Measurements from ENCODE around the gene NDC1. TPM values are rescaled to one million over a fixed set of nuclear protein-coding genes. Genes with fewer than 3 reads are reported as not detected.

NDC1 gene
- total and polyA plus RNA-seq, 7 experiments from 2014 or later = 6.9 to 20.2 (median 10.8) TPM

- no peaks in the 10 kb centered on the region for H3K4me1 Mint-ChIP-seq
- no peaks in the 10 kb centered on the region for H3K9me3 Mint-ChIP-seq
- no peaks in the 10 kb centered on the region for H3K9me3 ChIP-seq (ENCODE audit: control insufficient read depth in 2 of 3, low read length in 3 of 3)
- no peak overlapping the region for H3K27ac ChIP-seq (ENCODE audit: low read depth, low read length)
- peaks cover 0 to 4% (median 0%) of the 10 kb centered on the region in 5 donors for H3K36me3 Mint-ChIP-seq
- ChIA-PET POLR2A (no interaction called here), CTCF (interaction anchor here (0.6 kb wide), 1 partner anchor 239 kb away, joined by 4 read pairs; no protein-coding TSS in a partner anchor)
- ATAC-seq (no peak), DNase-seq (peak in 2 of 9 donors; percentile 2 to 7)
- no peaks in the 10 kb centered on the region for H3K27me3 ChIP-seq (ENCODE audit: control insufficient read depth in 2 of 2, insufficient read depth in 2 of 2, low read length in 2 of 2)
- no peak overlapping the region for H3K27ac Mint-ChIP-seq
- no peak overlapping the region for H3K4me3 Mint-ChIP-seq
- no peaks in the 10 kb centered on the region for H3K4me1 ChIP-seq (ENCODE audit: control insufficient read depth in 2 of 2, insufficient read depth in 2 of 2, low read length in 2 of 2)
- no peak overlapping the region for H3K4me3 ChIP-seq (ENCODE audit: low read length)
- H3K36me3 ChIP-seq (ENCODE audit: control insufficient read depth in 2 of 3, insufficient read depth in 3 of 3, low read length in 3 of 3) = no peaks in the 10 kb centered on the region
- intact Hi-C loops (cut with micrococcal nuclease) = loop anchor here (1.0 kb wide), 3 partner anchors 269 to 476 kb away; no protein-coding TSS in a partner anchor
- peaks cover 0 to 1% (median 0%) of the 10 kb centered on the region in 5 donors for H3K27me3 Mint-ChIP-seq
Measured at GRCh38 chr1:53754484-53755312, 83.4 kb downstream of the NDC1 start.

- H3K27ac ChIP-seq (ENCODE audit: low read depth, low read length) = no peak overlapping the region
- no peak overlapping the region for H3K4me3 ChIP-seq (ENCODE audit: low read length)
- POLR2A ChIA-PET = no interaction called here
- Mint-ChIP-seq H3K4me1 (no peaks in the 10 kb centered on the region), H3K9me3 (no peaks in the 10 kb centered on the region), H3K27ac (no peak overlapping the region), H3K36me3 (no peaks in the 10 kb centered on the region), H3K27me3 (peaks cover 0 to 13% (median 0%) of the 10 kb centered on the region in 5 donors), H3K4me3 (no peak overlapping the region)
- intact Hi-C loops (cut with micrococcal nuclease) = no loop called here
- DNase-seq (no peak), ATAC-seq (no peak)
- H3K36me3 ChIP-seq (ENCODE audit: control insufficient read depth in 2 of 3, insufficient read depth in 3 of 3, low read length in 3 of 3) = no peaks in the 10 kb centered on the region
- CTCF ChIA-PET = no interaction called here
- H3K27me3 ChIP-seq (ENCODE audit: control insufficient read depth in 2 of 2, insufficient read depth in 2 of 2, low read length in 2 of 2) = no peaks in the 10 kb centered on the region
- H3K4me1 ChIP-seq (ENCODE audit: control insufficient read depth in 2 of 2, insufficient read depth in 2 of 2, low read length in 2 of 2) = no peaks in the 10 kb centered on the region
- H3K9me3 ChIP-seq (ENCODE audit: control insufficient read depth in 2 of 3, low read length in 3 of 3) = no peaks in the 10 kb centered on the region
Measured at GRCh38 chr1:53752281-53752680, 85.8 kb downstream of the NDC1 start.

GRCh38 chr1:53747841-53748240, 90.3 kb downstream of the NDC1 start:
- ATAC-seq = no peak
- no peaks in the 10 kb centered on the region for H3K4me1 Mint-ChIP-seq
- CTCF ChIA-PET = no interaction called here

DNA sequence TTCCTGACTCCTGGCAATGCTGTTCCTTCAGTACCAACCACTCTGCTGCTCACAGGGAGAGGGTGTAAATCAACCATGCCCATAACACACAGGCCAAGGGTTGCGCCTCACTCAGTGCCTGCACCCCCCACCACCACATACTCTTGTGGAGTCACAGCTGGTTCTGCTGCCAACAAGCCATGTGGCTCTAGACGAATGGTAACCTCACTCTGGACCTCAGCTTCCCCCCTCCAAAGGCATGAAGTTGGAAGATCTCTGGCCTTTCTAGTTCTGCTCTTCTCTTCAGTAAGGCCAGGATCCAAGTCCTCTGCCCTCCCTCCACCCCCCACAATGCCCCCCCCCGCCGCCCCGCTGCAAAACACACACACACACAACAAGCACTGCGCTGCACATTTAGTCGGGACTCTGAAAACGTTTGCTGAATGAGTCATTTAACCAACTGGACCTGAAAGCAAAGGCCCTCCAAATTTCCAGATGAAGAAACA, 97.4 kb downstream of the NDC1 start:
- POLR2A ChIA-PET = no interaction called here
- Histone ChIP-seq H3K4me1 (ENCODE audit: control insufficient read depth in 2 of 2, insufficient read depth in 2 of 2, low read length in 2 of 2) (no peaks in the 10 kb centered on the region), H3K27ac (ENCODE audit: low read depth, low read length) (no peak overlapping the region), H3K4me3 (ENCODE audit: low read length) (no peak overlapping the region), H3K27me3 (ENCODE audit: control insufficient read depth in 2 of 2, insufficient read depth in 2 of 2, low read length in 2 of 2) (peaks cover 0 to 10% of the 10 kb centered on the region in 2 donors), H3K9me3 (ENCODE audit: control insufficient read depth in 2 of 3, low read length in 3 of 3) (no peaks in the 10 kb centered on the region), H3K36me3 (ENCODE audit: control insufficient read depth in 2 of 3, insufficient read depth in 3 of 3, low read length in 3 of 3) (no peaks in the 10 kb centered on the region)
- intact Hi-C loops (cut with micrococcal nuclease) = no loop called here
- Mint-ChIP-seq H3K4me3 (peak overlapping the region in 5 of 10 donors; percentile 17 to 77 (median 49)), H3K27ac (no peak overlapping the region), H3K4me1 (peaks cover 0 to 7% (median 3%) of the 10 kb centered on the region in 7 donors), H3K27me3 (peaks cover 43 to 70% (median 43%) of the 10 kb centered on the region in 5 donors), H3K36me3 (peaks cover 0 to 17% (median 5%) of the 10 kb centered on the region in 5 donors), H3K9me3 (peaks cover 0 to 20% (median 10%) of the 10 kb centered on the region in 11 donors)
- CTCF ChIA-PET = no interaction called here
- no peak for DNase-seq
- no peak for ATAC-seq

More at GRCh38 chr1:53747841-53748240, 90.3 kb downstream of the NDC1 start:
- DNase-seq = no peak
- no peak overlapping the region for H3K27ac Mint-ChIP-seq
- Histone ChIP-seq H3K4me1 (ENCODE audit: control insufficient read depth in 2 of 2, insufficient read depth in 2 of 2, low read length in 2 of 2) (no peaks in the 10 kb centered on the region), H3K36me3 (ENCODE audit: control insufficient read depth in 2 of 3, insufficient read depth in 3 of 3, low read length in 3 of 3) (no peaks in the 10 kb centered on the region), H3K9me3 (ENCODE audit: control insufficient read depth in 2 of 3, low read length in 3 of 3) (no peaks in the 10 kb centered on the region), H3K4me3 (ENCODE audit: low read length) (no peak overlapping the region), H3K27ac (ENCODE audit: low read depth, low read length) (no peak overlapping the region), H3K27me3 (ENCODE audit: control insufficient read depth in 2 of 2, insufficient read depth in 2 of 2, low read length in 2 of 2) (no peaks in the 10 kb centered on the region)
- no peak overlapping the region for H3K4me3 Mint-ChIP-seq
- intact Hi-C loops (cut with micrococcal nuclease) = no loop called here
- peaks cover 0 to 8% (median 0%) of the 10 kb centered on the region in 5 donors for H3K36me3 Mint-ChIP-seq
- POLR2A ChIA-PET = no interaction called here
- peaks cover 0 to 15% (median 4%) of the 10 kb centered on the region in 11 donors for H3K9me3 Mint-ChIP-seq
- peaks cover 7 to 42% (median 12%) of the 10 kb centered on the region in 5 donors for H3K27me3 Mint-ChIP-seq

DNA sequence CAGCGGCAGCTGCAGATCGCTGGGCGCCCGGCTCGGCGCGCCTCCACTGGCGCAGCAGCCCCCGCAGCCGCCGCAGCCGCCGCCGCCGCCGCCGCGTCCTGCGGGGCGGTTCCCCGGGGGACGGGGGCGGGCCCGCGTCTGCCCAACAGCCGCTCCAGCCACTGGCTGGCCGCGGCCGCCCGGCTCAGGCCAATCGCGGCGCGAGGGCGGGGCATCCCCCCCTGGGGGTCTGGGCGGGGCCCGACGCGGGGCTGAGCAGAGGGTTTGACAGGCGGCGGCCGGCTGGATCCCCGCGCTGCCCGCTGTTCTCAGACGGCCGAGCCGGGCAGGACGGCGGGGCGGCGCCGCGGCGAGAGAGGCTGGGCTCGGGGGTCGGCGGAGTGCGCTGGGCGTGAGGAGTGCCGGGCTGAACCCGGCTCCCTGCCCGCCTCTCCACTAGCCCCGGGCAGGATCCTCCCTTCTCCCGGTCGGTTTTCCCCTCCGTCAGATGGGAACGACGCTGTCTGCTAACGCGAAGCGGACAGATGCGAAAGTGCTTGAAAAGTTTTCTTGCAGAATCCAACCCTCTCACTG, 98.9 kb downstream of the NDC1 start, which contains the start of gene GLIS1:
Gene GLIS1, minus strand, starts transcription at position 56 of the 573 bp plus-strand sequence. CDS start 1,100 bp downstream, outside the sequence.
- intact Hi-C loops (cut with micrococcal nuclease) = no loop called here
- POLR2A ChIA-PET = no interaction called here
- Mint-ChIP-seq H3K36me3 (peaks cover 0 to 17% (median 5%) of the 10 kb centered on the region in 5 donors), H3K4me1 (peaks cover 0 to 7% (median 3%) of the 10 kb centered on the region in 7 donors), H3K4me3 (peak within 1 kb of the TSS; percentile 50 to 77 (median 62)), H3K27ac (no peak within 1 kb of the TSS), H3K9me3 (peaks cover 0 to 16% (median 7%) of the 10 kb centered on the region in 11 donors), H3K27me3 (peaks cover 53 to 77% (median 58%) of the 10 kb centered on the region in 5 donors)
- H3K27ac ChIP-seq (ENCODE audit: low read depth, low read length) = no peak within 1 kb of the TSS
- no peaks in the 10 kb centered on the region for H3K4me1 ChIP-seq (ENCODE audit: control insufficient read depth in 2 of 2, insufficient read depth in 2 of 2, low read length in 2 of 2)
- DNase-seq = peak in 2 of 9 donors; percentile 29 to 80
- H3K27me3 ChIP-seq (ENCODE audit: control insufficient read depth in 2 of 2, insufficient read depth in 2 of 2, low read length in 2 of 2) = peaks cover 0 to 10% of the 10 kb centered on the region in 2 donors
- ATAC-seq = peak; percentile 88
- H3K4me3 ChIP-seq (ENCODE audit: low read length) = no peak within 1 kb of the TSS
- CTCF ChIA-PET = no interaction called here
- H3K9me3 ChIP-seq (ENCODE audit: control insufficient read depth in 2 of 3, low read length in 3 of 3) = no peaks in the 10 kb centered on the region
- no peaks in the 10 kb centered on the region for H3K36me3 ChIP-seq (ENCODE audit: control insufficient read depth in 2 of 3, insufficient read depth in 3 of 3, low read length in 3 of 3)

DNA sequence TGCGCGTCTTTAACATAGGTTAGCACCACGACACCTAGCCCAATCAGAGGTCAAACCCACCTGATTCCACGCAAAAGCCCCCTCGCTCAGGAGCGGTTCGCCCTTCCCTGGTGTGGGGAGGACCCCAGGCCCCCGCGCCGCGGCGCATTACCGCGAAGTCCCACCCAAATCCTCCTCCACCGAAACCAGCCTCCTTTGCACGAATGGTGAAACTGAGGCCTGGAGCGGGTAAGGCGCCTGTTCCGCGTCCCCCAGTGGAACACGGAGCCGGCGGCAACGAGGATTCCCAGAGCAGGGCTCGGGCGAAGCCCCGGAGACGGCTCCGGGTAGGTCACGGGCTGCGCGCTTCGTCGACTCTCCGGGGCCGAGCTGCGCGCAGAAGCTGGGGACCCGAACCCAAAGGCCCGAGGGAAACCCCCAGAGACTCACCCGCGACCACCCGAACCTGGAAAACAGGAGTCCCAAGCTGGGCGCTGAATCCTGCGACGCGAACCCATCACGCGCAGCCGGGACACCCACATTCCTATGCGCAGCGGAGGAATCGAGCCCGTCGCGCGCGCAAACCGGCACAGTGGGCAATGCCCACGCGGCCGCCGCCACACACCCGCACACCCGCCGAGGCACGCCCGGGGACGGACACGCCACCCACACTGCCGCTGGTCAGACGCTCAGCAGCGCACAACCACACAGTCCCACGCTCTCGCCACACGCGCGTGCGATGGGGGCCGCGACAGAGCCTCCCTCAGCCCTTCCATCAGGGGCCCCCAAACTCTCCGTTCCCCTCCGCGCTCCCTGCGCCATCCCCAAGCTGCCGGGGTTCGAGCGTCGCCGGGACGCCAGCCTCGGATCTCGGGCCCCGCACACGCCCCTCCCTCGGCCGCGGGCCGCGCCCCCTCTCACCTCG, 99.6 kb downstream of the NDC1 start:
- CTCF ChIA-PET = no interaction called here
- H3K27me3 Mint-ChIP-seq = peaks cover 53 to 74% (median 62%) of the 10 kb centered on the region in 5 donors
- Histone ChIP-seq H3K36me3 (ENCODE audit: control insufficient read depth in 2 of 3, insufficient read depth in 3 of 3, low read length in 3 of 3) (no peaks in the 10 kb centered on the region), H3K27me3 (ENCODE audit: control insufficient read depth in 2 of 2, insufficient read depth in 2 of 2, low read length in 2 of 2) (peaks cover 0 to 10% of the 10 kb centered on the region in 2 donors), H3K27ac (ENCODE audit: low read depth, low read length) (no peak overlapping the region), H3K4me1 (ENCODE audit: control insufficient read depth in 2 of 2, insufficient read depth in 2 of 2, low read length in 2 of 2) (no peaks in the 10 kb centered on the region), H3K9me3 (ENCODE audit: control insufficient read depth in 2 of 3, low read length in 3 of 3) (no peaks in the 10 kb centered on the region), H3K4me3 (ENCODE audit: low read length) (no peak overlapping the region)
- ATAC-seq = peak; percentile 10
- intact Hi-C loops (cut with micrococcal nuclease) = no loop called here
- H3K4me1 Mint-ChIP-seq = peaks cover 0 to 7% (median 3%) of the 10 kb centered on the region in 7 donors
- H3K27ac Mint-ChIP-seq = no peak overlapping the region
- no peak for DNase-seq
- H3K36me3 Mint-ChIP-seq = peaks cover 0 to 15% (median 5%) of the 10 kb centered on the region in 5 donors
- peak overlapping the region in 7 of 10 donors; percentile 12 to 74 (median 50) for H3K4me3 Mint-ChIP-seq
- POLR2A ChIA-PET = no interaction called here
- peaks cover 0 to 16% (median 7%) of the 10 kb centered on the region in 11 donors for H3K9me3 Mint-ChIP-seq

All from naive thymus-derived CD4-positive, alpha-beta T cell (primary cell).